Ishikawa (cell line): ENCODE results near the gene FAM210A.

Source experiments
- CEBPB ChIP-seq: IDR thresholded peaks from 2 replicates; pipeline ENCODE4 v1.6.1; 2012
- CREB1 ChIP-seq: IDR thresholded peaks from 2 replicates; pipeline ENCODE4 v1.6.1; 2012; ENCODE audit warnings: low read depth
- EGR1 ChIP-seq: IDR thresholded peaks from 2 replicates; pipeline ENCODE4 v1.6.1; 2012
- EP300 ChIP-seq: IDR thresholded peaks from 2 replicates; pipeline ENCODE4 v1.6.1; 2012; ENCODE audit warnings: borderline replicate concordance
- FOXM1 ChIP-seq: IDR thresholded peaks from 2 replicates; pipeline ENCODE4 v1.6.1; 2012; ENCODE audit warnings: low read depth, borderline replicate concordance
- NFIC ChIP-seq: IDR thresholded peaks from 2 replicates; pipeline ENCODE4 v1.6.1; 2012
- RAD21 ChIP-seq: IDR thresholded peaks from 2 replicates; pipeline ENCODE4 v1.6.1; 2012; ENCODE audit warnings: low read depth
- TAF1 ChIP-seq: IDR thresholded peaks from 2 replicates; pipeline ENCODE4 v1.6.1; 2012; ENCODE audit warnings: low read depth, mild to moderate bottlenecking
- TCF12 ChIP-seq: IDR thresholded peaks from 2 replicates; pipeline ENCODE4 v1.6.1; 2012; ENCODE audit warnings: low read depth
- TEAD4 ChIP-seq: IDR thresholded peaks from 2 replicates; pipeline ENCODE4 v1.6.1; 2012
- YY1 ChIP-seq: IDR thresholded peaks from 2 replicates; pipeline ENCODE4 v1.6.1; 2012; ENCODE audit warnings: low read depth
- ZBTB7A ChIP-seq: IDR thresholded peaks from 2 replicates; pipeline ENCODE4 v1.6.1; 2012; ENCODE audit warnings: low read depth
- TF ChIP-seq, protein P1 (sequence below): IDR thresholded peaks from 2 replicates; pipeline ENCODE4 v1.6.1; 2012; ENCODE audit warnings: low read depth, mild to moderate bottlenecking
- TF ChIP-seq, protein P2 (sequence below): IDR thresholded peaks from 2 replicates; pipeline ENCODE4 v1.6.1; 2012
- TF ChIP-seq, protein P3 (sequence below): IDR thresholded peaks from 2 replicates; pipeline ENCODE4 v1.6.1; 2012

Gene FAM210A

DNA sequence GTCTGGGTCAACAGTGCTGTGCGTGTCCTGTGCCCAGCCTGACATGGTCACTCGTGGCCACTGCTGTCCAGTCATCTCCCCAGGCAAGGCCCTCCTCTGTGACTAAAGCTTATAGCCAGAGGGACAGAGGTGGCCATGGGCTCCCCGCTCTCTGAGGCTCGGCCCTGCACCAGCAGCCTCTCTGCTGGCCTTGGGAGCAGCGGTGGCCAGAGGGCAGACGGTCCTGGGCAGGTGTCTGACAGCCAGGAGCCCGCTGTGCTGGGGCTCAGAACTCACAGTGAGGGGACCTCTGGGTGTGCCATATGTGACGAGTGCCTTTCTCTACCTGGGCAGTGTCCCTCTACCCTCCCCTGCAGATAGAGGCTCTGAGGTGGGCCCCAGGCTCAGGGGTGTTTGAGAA lies 98.7 kb downstream of the FAM210A start:
- TF ChIP-seq, protein P1, sequence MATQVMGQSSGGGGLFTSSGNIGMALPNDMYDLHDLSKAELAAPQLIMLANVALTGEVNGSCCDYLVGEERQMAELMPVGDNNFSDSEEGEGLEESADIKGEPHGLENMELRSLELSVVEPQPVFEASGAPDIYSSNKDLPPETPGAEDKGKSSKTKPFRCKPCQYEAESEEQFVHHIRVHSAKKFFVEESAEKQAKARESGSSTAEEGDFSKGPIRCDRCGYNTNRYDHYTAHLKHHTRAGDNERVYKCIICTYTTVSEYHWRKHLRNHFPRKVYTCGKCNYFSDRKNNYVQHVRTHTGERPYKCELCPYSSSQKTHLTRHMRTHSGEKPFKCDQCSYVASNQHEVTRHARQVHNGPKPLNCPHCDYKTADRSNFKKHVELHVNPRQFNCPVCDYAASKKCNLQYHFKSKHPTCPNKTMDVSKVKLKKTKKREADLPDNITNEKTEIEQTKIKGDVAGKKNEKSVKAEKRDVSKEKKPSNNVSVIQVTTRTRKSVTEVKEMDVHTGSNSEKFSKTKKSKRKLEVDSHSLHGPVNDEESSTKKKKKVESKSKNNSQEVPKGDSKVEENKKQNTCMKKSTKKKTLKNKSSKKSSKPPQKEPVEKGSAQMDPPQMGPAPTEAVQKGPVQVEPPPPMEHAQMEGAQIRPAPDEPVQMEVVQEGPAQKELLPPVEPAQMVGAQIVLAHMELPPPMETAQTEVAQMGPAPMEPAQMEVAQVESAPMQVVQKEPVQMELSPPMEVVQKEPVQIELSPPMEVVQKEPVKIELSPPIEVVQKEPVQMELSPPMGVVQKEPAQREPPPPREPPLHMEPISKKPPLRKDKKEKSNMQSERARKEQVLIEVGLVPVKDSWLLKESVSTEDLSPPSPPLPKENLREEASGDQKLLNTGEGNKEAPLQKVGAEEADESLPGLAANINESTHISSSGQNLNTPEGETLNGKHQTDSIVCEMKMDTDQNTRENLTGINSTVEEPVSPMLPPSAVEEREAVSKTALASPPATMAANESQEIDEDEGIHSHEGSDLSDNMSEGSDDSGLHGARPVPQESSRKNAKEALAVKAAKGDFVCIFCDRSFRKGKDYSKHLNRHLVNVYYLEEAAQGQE = no peak
- TF ChIP-seq, protein P2, sequence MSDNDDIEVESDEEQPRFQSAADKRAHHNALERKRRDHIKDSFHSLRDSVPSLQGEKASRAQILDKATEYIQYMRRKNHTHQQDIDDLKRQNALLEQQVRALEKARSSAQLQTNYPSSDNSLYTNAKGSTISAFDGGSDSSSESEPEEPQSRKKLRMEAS = no peak
- TF ChIP-seq ZBTB7A (no peak), EP300 (no peak), TEAD4 (no peak), CREB1 (no peak), CEBPB (no peak), FOXM1 (no peak), YY1 (no peak), TAF1 (no peak)
- TF ChIP-seq, protein P3, sequence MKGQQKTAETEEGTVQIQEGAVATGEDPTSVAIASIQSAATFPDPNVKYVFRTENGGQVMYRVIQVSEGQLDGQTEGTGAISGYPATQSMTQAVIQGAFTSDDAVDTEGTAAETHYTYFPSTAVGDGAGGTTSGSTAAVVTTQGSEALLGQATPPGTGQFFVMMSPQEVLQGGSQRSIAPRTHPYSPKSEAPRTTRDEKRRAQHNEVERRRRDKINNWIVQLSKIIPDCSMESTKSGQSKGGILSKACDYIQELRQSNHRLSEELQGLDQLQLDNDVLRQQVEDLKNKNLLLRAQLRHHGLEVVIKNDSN = no peak

GRCh38 chr18:13626544-13626908 lies 99.8 kb downstream of the FAM210A start:
- TF ChIP-seq CEBPB (no peak), NFIC (no peak), EGR1 (no peak), CREB1 (no peak), TAF1 (no peak), YY1 (no peak), ZBTB7A (no peak), RAD21 (no peak), TEAD4 (no peak), TCF12 (no peak), FOXM1 (no peak), EP300 (no peak)
- TF ChIP-seq, protein P3 = no peak
- TF ChIP-seq, protein P1 = no peak
- TF ChIP-seq, protein P2 = no peak

GRCh38 chr18:13625843-13626543 lies 100.4 kb downstream of the FAM210A start:
- TF ChIP-seq CREB1 (no peak), CEBPB (no peak), TCF12 (no peak), EP300 (no peak), FOXM1 (no peak), TAF1 (no peak), NFIC (no peak), YY1 (no peak), ZBTB7A (no peak), RAD21 (no peak), EGR1 (no peak), TEAD4 (no peak)
- TF ChIP-seq, protein P2 = no peak
- TF ChIP-seq, protein P3 = no peak
- TF ChIP-seq, protein P1 = no peak

- TF ChIP-seq TAF1 (no peak), NFIC (no peak)
Measured at GRCh38 chr18:13625355-13625754, 101.0 kb downstream of the FAM210A start.
